ENCODE data around the gene SULT4A1.

DNA sequence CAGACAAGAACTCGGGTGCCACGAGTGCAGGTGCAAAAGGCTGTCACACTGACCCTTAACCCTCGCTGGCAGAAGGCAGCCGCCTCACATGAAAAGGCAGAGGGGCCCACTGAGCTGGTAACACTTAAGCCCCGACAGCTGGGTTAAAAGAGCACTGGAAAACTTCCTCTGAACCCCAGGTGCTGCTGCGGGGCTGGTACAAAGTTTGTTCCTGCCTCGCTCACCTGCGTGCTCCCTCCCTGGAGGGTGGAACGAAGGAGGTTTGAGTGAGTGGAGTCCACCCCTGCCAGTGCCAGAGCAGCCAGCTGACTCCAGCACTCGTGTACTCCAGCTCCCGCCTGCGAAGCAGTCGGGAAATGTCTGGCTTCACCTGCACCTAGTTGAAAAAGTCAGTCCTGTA, 12.6 kb downstream of the SULT4A1 start:
- no peak for TF ChIP-seq CTCF (IDR thresholded peaks at IDR 0.05; ENCODE audit: low read length)
- no peak for TF ChIP-seq EZH2 (IDR thresholded peaks at IDR 0.05; ENCODE audit: borderline replicate concordance, low read length)
